PC-9 (cell line): ENCODE results near the gene BRD4. TPM values are rescaled to one million over a fixed set of nuclear protein-coding genes. Genes with fewer than 3 reads are reported as not detected.

Experiments
- BruUV-seq: library from RNA; stranded (reverse); fragments of 400-500 nt; replicated peaks from 2 replicates; lab custom pipeline; 2021; lab: Mats Ljungman, UMichigan
- CTCF ChIA-PET: fragments of 300-600 bp; sonication (Branson Sonifier 250); formaldehyde crosslinking; loops from one replicate; lab custom pipeline; 2022; ENCODE audit warnings: antibody characterized with exemption; lab: Charles Lee
- POLR2A ChIA-PET: fragments of 300-600 bp; sonication (Branson Sonifier 250); formaldehyde crosslinking; loops from one replicate; lab custom pipeline; 2022; ENCODE audit warnings: antibody characterized with exemption; ENCODE audit not compliant: unreplicated experiment; lab: Charles Lee
- DNase-seq, 2 experiments: peaks; one replicate each; pipeline versions ENCODE4 v3.0.0 to v3.0.0-alpha.2; 2015 to 2022; ENCODE audit warnings: mixed read lengths in 1 of 2
- H2AFZ ChIP-seq: fragments of 200-600 bp; sonication (generic); 2 replicates; pipeline ENCODE4 v1.8.1; 2017; ENCODE audit warnings: antibody characterized with exemption
- H3F3A ChIP-seq: fragments of 200-600 bp; sonication (generic); 2 replicates; pipeline ENCODE4 v1.8.1; 2017; ENCODE audit warnings: antibody characterized with exemption, mild to moderate bottlenecking, low read depth; ENCODE audit not compliant: insufficient read depth
- H3K27ac ChIP-seq: fragments of 200-600 bp; sonication (generic); 2 replicates; pipeline ENCODE4 v1.6.1; 2016; ENCODE audit warnings: mixed run types
- H3K27me3 ChIP-seq: fragments of 200-600 bp; sonication (generic); 2 replicates; pipeline ENCODE4 v1.6.1; 2016; ENCODE audit warnings: low read depth, mixed run types; ENCODE audit not compliant: insufficient read depth
- H3K36me3 ChIP-seq: fragments of 200-600 bp; sonication (generic); 2 replicates; pipeline ENCODE4 v1.6.1; 2016; ENCODE audit warnings: low read depth, mixed run types
- H3K4me1 ChIP-seq: fragments of 200-600 bp; sonication (generic); replicated peaks from 2 replicates; pipeline ENCODE4 v1.6.1; 2016; ENCODE audit warnings: mixed run types; ENCODE audit not compliant: insufficient read depth
- H3K4me2 ChIP-seq: fragments of 200-600 bp; sonication (generic); 2 replicates; pipeline ENCODE4 v1.6.1; 2017; ENCODE audit warnings: mixed run types
- H3K4me3 ChIP-seq: fragments of 200-600 bp; sonication (generic); 2 replicates; pipeline ENCODE4 v1.6.1; 2016; ENCODE audit warnings: mixed run types
- H3K79me2 ChIP-seq: fragments of 200-600 bp; sonication (generic); 2 replicates; pipeline ENCODE4 v1.6.1; 2017; ENCODE audit warnings: low read depth, mixed run types
- H3K9me2 ChIP-seq: fragments of 200-600 bp; sonication (generic); 2 replicates; pipeline ENCODE4 v1.8.1; 2017; ENCODE audit warnings: mild to moderate bottlenecking; ENCODE audit not compliant: insufficient read depth
- H3K9me3 ChIP-seq: fragments of 200-600 bp; sonication (generic); 2 replicates; pipeline ENCODE4 v1.8.1; 2016; ENCODE audit warnings: low read depth; ENCODE audit not compliant: insufficient read depth
- H4K20me1 ChIP-seq: fragments of 200-600 bp; sonication (generic); 2 replicates; pipeline ENCODE4 v1.8.1; 2017; ENCODE audit not compliant: insufficient read depth
- CTCF ChIP-seq: fragments of 200-600 bp; sonication (generic); conservative IDR thresholded peaks from 2 replicates; pipeline ENCODE4 v1.6.1; 2017; ENCODE audit warnings: mixed run types, antibody characterized with exemption, mild to moderate bottlenecking, moderate library complexity
- EZH2 ChIP-seq: fragments of 200-600 bp; sonication (generic); IDR thresholded peaks from 2 replicates; pipeline ENCODE4 v1.8.0; 2017; ENCODE audit warnings: antibody characterized with exemption, low read depth
- intact Hi-C: fragments of 100-400 bp; cut with micrococcal nuclease; formaldehyde crosslinking; loops from one replicate; pipeline ENCODE4 v1.10.0; 2022; ENCODE audit not compliant: unreplicated experiment
- total RNA-seq: library from RNA; stranded (reverse); gene quantifications from 2 replicates; pipeline ENCODE4 v1.2.3, GENCODE V29; 2021

BRD4 gene
- total RNA-seq, 1 experiment from 2014 or later: 138 TPM

DNA sequence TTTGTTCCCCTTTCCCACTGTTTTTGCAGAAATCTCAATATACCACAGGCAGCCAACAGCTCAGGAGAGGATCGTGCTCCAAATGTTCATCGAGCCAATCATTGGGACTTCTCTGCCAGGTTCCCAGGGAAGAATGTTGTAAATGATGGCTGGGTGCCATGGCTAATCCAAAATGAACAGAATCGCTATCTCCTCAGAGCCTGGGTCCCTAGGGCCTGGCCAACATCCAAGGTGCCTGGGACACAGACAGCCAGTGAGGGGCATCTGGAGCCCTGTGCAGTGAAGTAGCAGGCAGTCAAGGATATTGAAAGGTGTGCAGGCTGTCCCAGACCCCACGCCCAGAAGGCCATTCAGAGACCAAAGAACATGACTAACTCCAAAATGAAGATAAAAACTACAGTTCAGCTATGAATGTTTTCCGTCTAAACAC, 37.8 kb downstream of the BRD4 start:
- Histone ChIP-seq H3K9me3 (no peaks in the 10 kb centered on the region), H3K27ac (no peak overlapping the region), H3K9me2 (no peaks in the 10 kb centered on the region), H2AFZ (no peak overlapping the region), H3K27me3 (no peaks in the 10 kb centered on the region), H3K4me2 (no peak overlapping the region), H3K4me1 (peaks cover 36% of the 10 kb centered on the region), H3F3A (peaks cover 29% of the 10 kb centered on the region; the same call in 1 of the 2 replicates), H3K79me2 (peaks cover 100% of the 10 kb centered on the region), H3K4me3 (no peak overlapping the region), H3K36me3 (0 out of 2 replicates have a peak, but pooled peaks cover 7% of the 10 kb centered on the region), H4K20me1 (peaks cover 100% of the 10 kb centered on the region)
- no TSS peak for BruUV-seq
- DNase-seq: no peak
- ChIA-PET POLR2A (no interaction called here), CTCF (no interaction called here)
- TF ChIP-seq EZH2: no peak
- TF ChIP-seq CTCF: no peak
- intact Hi-C loops: no loop called here

GRCh38 chr19:15293781-15294491, 38.4 kb downstream of the BRD4 start:
- CTCF ChIA-PET: no interaction called here

More at GRCh38 chr19:15293781-15294491, 38.4 kb downstream of the BRD4 start:
- intact Hi-C loops: no loop called here
- Histone ChIP-seq H3K27me3 (no peaks in the 10 kb centered on the region), H3K9me2 (no peaks in the 10 kb centered on the region), H3K4me2 (no peak overlapping the region), H3F3A (peaks cover 23% of the 10 kb centered on the region; the same call in 1 of the 2 replicates), H3K4me3 (no peak overlapping the region), H2AFZ (no peak overlapping the region), H3K9me3 (no peaks in the 10 kb centered on the region), H3K27ac (no peak overlapping the region), H3K4me1 (peaks cover 30% of the 10 kb centered on the region), H3K36me3 (0 out of 2 replicates have a peak, but pooled peaks cover 7% of the 10 kb centered on the region), H3K79me2 (peaks cover 100% of the 10 kb centered on the region), H4K20me1 (peaks cover 100% of the 10 kb centered on the region)
- no peak for TF ChIP-seq CTCF
- TF ChIP-seq EZH2: no peak
- DNase-seq: no peak
- POLR2A ChIA-PET: no interaction called here
- no TSS peak for BruUV-seq
